Sigmoid colon (tissue), 7 donors: ENCODE results near the gene GALNT12. TPM values are rescaled to one million over a fixed set of nuclear protein-coding genes. Genes with fewer than 3 reads are reported as not detected.

Source experiments
- DNase-seq: peaks from one replicate; pipeline ENCODE4 v3.0.0-alpha.2; 2019
- H3K27ac ChIP-seq, 4 donors: fragments of 200-600 bp; sonication (generic); one replicate each; pipeline ENCODE4 v1.5.1; 2016 to 2019; ENCODE audit warnings: mild to moderate bottlenecking in 1 of 4
- H3K27me3 ChIP-seq, 3 donors: fragments of 200-600 bp; sonication (generic); one replicate each; pipeline ENCODE4 v1.5.1; 2019; ENCODE audit warnings: mild to moderate bottlenecking in 1 of 3
- H3K36me3 ChIP-seq, 4 donors: fragments of 200-600 bp; sonication (generic); one replicate each; pipeline ENCODE4 v1.5.1; 2016 to 2019
- H3K4me1 ChIP-seq, 4 donors: fragments of 200-600 bp; sonication (generic); one replicate each; pipeline ENCODE4 v1.5.1; 2017 to 2019
- H3K4me3 ChIP-seq, 4 donors: fragments of 200-600 bp; sonication (generic); one replicate each; pipeline ENCODE4 v1.5.1; 2017 to 2019; ENCODE audit warnings: mild to moderate bottlenecking in 2 of 4, moderate library complexity in 1 of 4
- H3K9me3 ChIP-seq, 4 donors: fragments of 200-600 bp in 3 of 4; sonication (generic) in 3 of 4; one replicate each; pipeline versions ENCODE4 v1.5.1 to v1.6.1; 2013 to 2019
- CTCF ChIP-seq, 4 experiments: fragments of 450-650 bp in 3 of 4; fragments of 200-600 bp in 1 of 4; IDR thresholded peaks; one replicate each; pipeline ENCODE4 v1.5.1; 2016 to 2019; ENCODE audit warnings: antibody characterized with exemption in 4 of 4, mild to moderate bottlenecking in 3 of 4, moderate library complexity in 2 of 4
- EP300 ChIP-seq, 4 donors: sonication (generic); formaldehyde crosslinking; IDR thresholded peaks; one replicate each; pipeline ENCODE4 v1.6.1; 2017; ENCODE audit warnings: antibody characterized with exemption in 4 of 4
- POLR2A ChIP-seq, 2 donors: fragments of 450-650 bp; IDR thresholded peaks; one replicate each; pipeline ENCODE4 v1.6.1; 2016; ENCODE audit warnings: antibody characterized with exemption in 2 of 2, mild to moderate bottlenecking in 2 of 2, moderate library complexity in 2 of 2
- POLR2AphosphoS5 ChIP-seq, 4 donors: sonication (generic); formaldehyde crosslinking; IDR thresholded peaks; one replicate each; pipeline ENCODE4 v1.6.1; 2017; ENCODE audit warnings: antibody characterized with exemption in 4 of 4
- WGBS, 2 donors: extraction: QIAGEN DNeasy Blood & Tissue Kit; methylation state at CpG; one replicate each; pipeline ENCODE4 v1.1.7; 2013; 5-methylcytosine and 5-hydroxymethylcytosine counted together
- intact Hi-C: fragments of 100-400 bp; cut with DNase I; formaldehyde crosslinking; loops from one replicate; pipeline ENCODE4 v1.15.1; 2023
- polyA plus RNA-seq, 3 donors: library from polyadenylated mRNA; stranded (reverse); fragments of 200-250 nt; gene quantifications; one replicate each; pipeline ENCODE4 v1.2.3, GENCODE V29; 2013
- total RNA-seq, 4 donors: library from RNA; depleted of rRNA; stranded (reverse); fragments of >200 nt; gene quantifications; one replicate each; pipeline ENCODE4 v1.1.0, GENCODE V29; 2016
- donor health status: healthy with polysubstance abuse.
- donor health status: Bipolar disorder and iron deficiency.
- donor health status: healthy.

The GALNT12 gene
- total and polyA plus RNA-seq, 7 donors: 11.5 to 34.2 (median 18.9) TPM

DNA sequence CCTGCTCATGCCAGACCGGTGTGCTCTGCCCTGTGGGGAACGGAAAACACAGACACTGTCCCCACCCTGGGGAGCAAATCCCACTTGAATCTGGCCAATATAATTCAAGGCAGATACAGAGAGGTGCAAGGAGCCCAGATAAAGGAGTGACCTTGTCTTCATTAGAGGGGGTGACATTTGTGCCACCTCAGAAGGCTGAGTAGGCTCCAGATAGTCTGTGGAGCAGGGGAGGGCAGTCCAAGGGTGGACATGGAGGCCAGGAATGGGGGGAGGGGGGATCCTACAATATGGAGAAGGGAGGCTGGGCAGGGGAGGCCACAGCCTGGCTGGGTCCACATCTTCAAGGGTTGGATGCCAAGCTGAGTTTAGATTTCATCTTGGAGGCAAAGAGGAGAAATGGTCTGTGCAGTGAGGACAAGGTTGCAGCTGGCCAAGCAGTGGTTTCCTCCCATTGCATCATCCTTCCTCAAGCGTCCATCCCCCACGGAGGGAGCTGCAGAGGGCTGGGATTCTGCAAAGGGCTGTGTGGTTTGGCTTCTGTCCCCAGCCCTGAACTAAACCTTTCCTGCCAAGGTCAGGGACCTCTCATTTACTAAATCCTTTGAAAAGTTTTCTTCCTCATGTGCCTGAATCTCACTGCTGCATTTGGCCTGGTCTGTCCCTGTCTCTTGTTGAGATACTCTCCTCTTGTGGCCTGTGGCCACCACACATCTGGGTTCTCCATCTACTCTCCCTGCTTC, 60.1 kb downstream of the GALNT12 start:
- no peaks in the 10 kb centered on the region for H3K27me3 ChIP-seq
- H3K4me1 ChIP-seq: peaks cover 0 to 32% (median 19%) of the 10 kb centered on the region in 4 donors
- WGBS, 2 donors: 45 to 56% methylated on average over 4 of the region's 4 CpGs
- H3K4me3 ChIP-seq: no peak overlapping the region
- H3K9me3 ChIP-seq: no peaks in the 10 kb centered on the region
- DNase-seq: peak; percentile 93
- TF ChIP-seq EP300 (IDR thresholded peaks at IDR 0.05) (no peak), POLR2AphosphoS5 (IDR thresholded peaks at IDR 0.05) (peak; percentile 30 to 69 (median 46))
- intact Hi-C loops: loop anchor here (5.0 kb wide), 1 partner anchor 50 kb away; no protein-coding TSS in a partner anchor
- no peaks in the 10 kb centered on the region for H3K36me3 ChIP-seq
- peak overlapping the region; percentile 39 to 65 (median 56) for H3K27ac ChIP-seq

- intact Hi-C loops: loop anchor here (5.0 kb wide), 1 partner anchor 48 kb away; no protein-coding TSS in a partner anchor
- no peaks in the 10 kb centered on the region for H3K9me3 ChIP-seq
- no peak overlapping the region for H3K4me3 ChIP-seq
- H3K4me1 ChIP-seq: peaks cover 0 to 39% (median 21%) of the 10 kb centered on the region in 4 donors
- WGBS, 2 donors: 90% methylated on average over 8 of the region's 8 CpGs
- no peaks in the 10 kb centered on the region for H3K36me3 ChIP-seq
- no peaks in the 10 kb centered on the region for H3K27me3 ChIP-seq
- peak overlapping the region in 1 of 4 donors; percentile 34 for H3K27ac ChIP-seq
- TF ChIP-seq EP300 (IDR thresholded peaks at IDR 0.05): no peak
- TF ChIP-seq POLR2AphosphoS5 (IDR thresholded peaks at IDR 0.05): no peak
- DNase-seq: no peak
These were observed 61.7 kb downstream of the GALNT12 start for GRCh38 chr9:98869078-98869745.

DNA sequence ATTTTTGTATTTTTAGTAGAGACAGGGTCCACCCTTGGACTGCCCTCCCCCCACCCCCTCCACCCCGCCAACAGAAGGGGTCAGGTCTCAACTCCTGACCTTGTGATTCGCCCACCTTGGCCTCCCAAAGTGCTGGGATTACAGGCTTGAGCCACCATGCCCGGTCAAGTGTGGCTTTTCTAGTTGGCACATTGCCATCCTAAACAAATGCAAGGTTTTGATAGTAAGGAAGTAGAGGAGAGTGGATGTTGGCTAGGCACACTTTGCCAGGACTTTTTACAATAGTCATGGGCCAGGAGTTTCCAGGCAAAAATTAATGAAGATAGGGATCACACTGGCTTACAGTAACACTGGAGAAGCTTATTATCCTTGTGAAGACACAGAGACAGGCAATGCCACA, 62.4 kb downstream of the GALNT12 start:
- TF ChIP-seq EP300 (IDR thresholded peaks at IDR 0.05): no peak
- TF ChIP-seq CTCF (IDR thresholded peaks at IDR 0.05): no peak
- no peak for TF ChIP-seq POLR2AphosphoS5 (IDR thresholded peaks at IDR 0.05)
- TF ChIP-seq POLR2A (IDR thresholded peaks at IDR 0.05): no peak
- no peak overlapping the region for H3K4me3 ChIP-seq

GRCh38 chr9:98870782-98871557, 63.5 kb downstream of the GALNT12 start:
- no peak overlapping the region for H3K27ac ChIP-seq
- TF ChIP-seq POLR2AphosphoS5 (IDR thresholded peaks at IDR 0.05) (no peak), CTCF (IDR thresholded peaks at IDR 0.05) (no peak), EP300 (IDR thresholded peaks at IDR 0.05) (no peak), POLR2A (IDR thresholded peaks at IDR 0.05) (no peak)
- no peak overlapping the region for H3K4me3 ChIP-seq
- H3K36me3 ChIP-seq: no peaks in the 10 kb centered on the region
- no peaks in the 10 kb centered on the region for H3K27me3 ChIP-seq
- WGBS, 2 donors: 63 to 69% methylated on average over 5 of the region's 5 CpGs
- intact Hi-C loops: no loop called here
- H3K4me1 ChIP-seq: peaks cover 0 to 32% (median 18%) of the 10 kb centered on the region in 4 donors
- H3K9me3 ChIP-seq: no peaks in the 10 kb centered on the region
- DNase-seq: no peak

More for the DNA sequence above, 62.4 kb downstream of the GALNT12 start:
- Histone ChIP-seq H3K36me3 (no peaks in the 10 kb centered on the region), H3K27me3 (no peaks in the 10 kb centered on the region), H3K4me1 (peaks cover 0 to 35% (median 20%) of the 10 kb centered on the region in 4 donors), H3K9me3 (no peaks in the 10 kb centered on the region), H3K27ac (no peak overlapping the region)
- WGBS, 2 donors: 64 to 79% methylated on average over 3 of the region's 3 CpGs
- no peak for DNase-seq
- intact Hi-C loops: loop anchor here (5.0 kb wide), 1 partner anchor 47 kb away; no protein-coding TSS in a partner anchor

DNA sequence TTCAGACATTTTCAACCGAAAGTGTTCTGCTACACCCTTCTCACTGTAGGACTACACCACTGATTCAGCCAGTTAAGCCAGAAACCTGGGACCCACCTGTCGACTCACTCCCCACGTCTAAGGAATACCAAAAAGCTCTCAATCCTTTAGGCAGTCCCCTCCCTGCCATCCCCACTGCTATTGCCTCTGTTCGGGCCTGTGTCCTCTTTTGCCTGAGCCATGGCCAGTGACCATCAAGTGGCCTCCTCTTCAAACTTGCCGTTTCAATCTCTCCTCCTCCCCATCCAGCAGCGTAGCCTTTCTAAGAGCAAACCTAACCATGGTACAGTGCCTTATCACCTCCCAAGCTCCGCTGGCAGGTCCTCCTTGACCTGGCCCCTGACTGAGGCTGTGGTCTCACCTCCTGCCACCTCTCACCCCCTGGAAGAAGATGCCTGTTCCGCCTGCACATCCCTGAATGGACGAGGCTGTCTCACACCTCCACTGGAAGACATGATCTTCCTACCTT, 64.1 kb downstream of the GALNT12 start:
- no peaks in the 10 kb centered on the region for H3K27me3 ChIP-seq
- H3K27ac ChIP-seq: no peak overlapping the region
- no peaks in the 10 kb centered on the region for H3K36me3 ChIP-seq
- WGBS, 2 donors: 70 to 83% methylated on average over 9 of the region's 9 CpGs
- no peak overlapping the region for H3K4me3 ChIP-seq
- no peaks in the 10 kb centered on the region for H3K9me3 ChIP-seq
- no peak for DNase-seq
- TF ChIP-seq CTCF (IDR thresholded peaks at IDR 0.05): no peak
- TF ChIP-seq EP300 (IDR thresholded peaks at IDR 0.05): no peak
- TF ChIP-seq POLR2A (IDR thresholded peaks at IDR 0.05): no peak
- peaks cover 0 to 26% (median 15%) of the 10 kb centered on the region in 4 donors for H3K4me1 ChIP-seq
- intact Hi-C loops: no loop called here
